Astrocyte of the cerebellum (primary cell): ENCODE data around the gene MTARC2.

Experiments
- DNase-seq: peaks from one replicate; pipeline ENCODE4 v3.0.0-alpha.2; 2011; ENCODE audit warnings: low read depth
- H3K4me3 ChIP-seq: 2 replicates; pipeline ENCODE4 v1.5.1; 2011; ENCODE audit warnings: mild to moderate bottlenecking, low read depth, low read length, moderate library complexity
- in situ Hi-C: cut with HindIII; loops from 2 replicates; pipeline ENCODE4 v1.10.0; 2017; ENCODE audit warnings: low sequenced_read_pairs
- TF ChIP-seq, protein P1 (sequence below): IDR thresholded peaks from 2 replicates; pipeline ENCODE4 v1.5.1; 2012; ENCODE audit warnings: low read length, low read depth, moderate library complexity, mild to moderate bottlenecking; ENCODE audit errors: missing control alignments

The MTARC2 gene

DNA sequence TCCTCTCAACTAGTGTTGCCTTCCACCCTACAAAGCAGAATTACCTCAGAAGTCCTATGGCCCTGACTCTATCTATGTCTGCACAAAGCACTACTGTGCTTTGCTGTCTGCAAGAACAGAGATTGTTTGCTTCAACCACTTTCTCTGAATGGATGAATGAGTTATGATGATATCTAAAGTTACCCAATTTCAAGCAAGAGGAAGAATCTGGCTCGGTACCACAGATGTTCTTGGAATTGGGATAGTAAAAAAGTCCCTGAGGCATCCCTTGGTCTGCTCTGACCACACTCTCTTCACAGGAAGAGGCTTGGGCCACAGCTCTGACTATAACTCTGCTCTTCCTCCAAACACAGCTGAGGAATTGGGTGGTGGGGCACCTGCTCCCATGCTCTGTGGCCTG lies 69.8 kb downstream of the MTARC2 start:
- in situ Hi-C loops, result no loop called here
- H3K4me3 ChIP-seq, result no peak overlapping the region
- TF ChIP-seq, protein P1, sequence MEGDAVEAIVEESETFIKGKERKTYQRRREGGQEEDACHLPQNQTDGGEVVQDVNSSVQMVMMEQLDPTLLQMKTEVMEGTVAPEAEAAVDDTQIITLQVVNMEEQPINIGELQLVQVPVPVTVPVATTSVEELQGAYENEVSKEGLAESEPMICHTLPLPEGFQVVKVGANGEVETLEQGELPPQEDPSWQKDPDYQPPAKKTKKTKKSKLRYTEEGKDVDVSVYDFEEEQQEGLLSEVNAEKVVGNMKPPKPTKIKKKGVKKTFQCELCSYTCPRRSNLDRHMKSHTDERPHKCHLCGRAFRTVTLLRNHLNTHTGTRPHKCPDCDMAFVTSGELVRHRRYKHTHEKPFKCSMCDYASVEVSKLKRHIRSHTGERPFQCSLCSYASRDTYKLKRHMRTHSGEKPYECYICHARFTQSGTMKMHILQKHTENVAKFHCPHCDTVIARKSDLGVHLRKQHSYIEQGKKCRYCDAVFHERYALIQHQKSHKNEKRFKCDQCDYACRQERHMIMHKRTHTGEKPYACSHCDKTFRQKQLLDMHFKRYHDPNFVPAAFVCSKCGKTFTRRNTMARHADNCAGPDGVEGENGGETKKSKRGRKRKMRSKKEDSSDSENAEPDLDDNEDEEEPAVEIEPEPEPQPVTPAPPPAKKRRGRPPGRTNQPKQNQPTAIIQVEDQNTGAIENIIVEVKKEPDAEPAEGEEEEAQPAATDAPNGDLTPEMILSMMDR, result no peak
- DNase-seq, result no peak

DNA sequence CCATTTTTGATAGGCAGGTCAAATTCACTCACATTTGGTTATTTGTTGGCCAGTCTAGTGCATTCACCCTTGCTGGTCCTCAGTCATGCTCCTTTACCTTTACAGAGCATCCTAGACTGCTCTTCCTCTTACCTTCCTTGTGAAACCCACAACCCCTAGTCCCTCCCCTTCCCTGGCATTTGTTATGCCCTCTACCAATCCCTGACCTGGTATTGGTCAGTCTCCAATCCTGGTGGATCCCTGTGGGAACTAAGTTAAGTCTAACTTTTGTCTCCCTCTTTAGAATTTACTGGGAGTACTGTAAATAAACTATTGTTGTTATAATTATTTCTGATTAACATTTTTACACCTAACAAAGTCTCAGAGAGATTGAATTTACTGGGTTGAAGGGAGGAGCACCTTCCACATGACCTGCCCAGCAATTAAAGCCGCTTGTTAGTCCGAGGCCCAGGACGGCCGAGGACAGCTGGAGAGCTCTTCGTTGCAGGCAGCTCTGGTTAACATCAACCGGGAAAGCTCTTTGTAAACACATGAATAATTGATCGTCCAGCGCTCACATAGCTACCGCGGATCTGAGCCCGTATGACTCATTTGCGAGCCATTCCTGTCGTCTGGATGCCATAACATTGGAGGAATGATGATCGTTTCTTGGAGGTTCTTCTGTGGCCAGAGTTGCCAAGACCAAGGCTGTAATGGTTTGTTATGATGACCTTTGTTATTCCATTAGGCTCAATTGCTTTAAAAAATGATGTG lies 70.5 kb downstream of the MTARC2 start:
- peak; percentile 42 for DNase-seq
- in situ Hi-C loops, result no loop called here
- TF ChIP-seq, protein P1, result no peak
- no peak overlapping the region for H3K4me3 ChIP-seq

DNA sequence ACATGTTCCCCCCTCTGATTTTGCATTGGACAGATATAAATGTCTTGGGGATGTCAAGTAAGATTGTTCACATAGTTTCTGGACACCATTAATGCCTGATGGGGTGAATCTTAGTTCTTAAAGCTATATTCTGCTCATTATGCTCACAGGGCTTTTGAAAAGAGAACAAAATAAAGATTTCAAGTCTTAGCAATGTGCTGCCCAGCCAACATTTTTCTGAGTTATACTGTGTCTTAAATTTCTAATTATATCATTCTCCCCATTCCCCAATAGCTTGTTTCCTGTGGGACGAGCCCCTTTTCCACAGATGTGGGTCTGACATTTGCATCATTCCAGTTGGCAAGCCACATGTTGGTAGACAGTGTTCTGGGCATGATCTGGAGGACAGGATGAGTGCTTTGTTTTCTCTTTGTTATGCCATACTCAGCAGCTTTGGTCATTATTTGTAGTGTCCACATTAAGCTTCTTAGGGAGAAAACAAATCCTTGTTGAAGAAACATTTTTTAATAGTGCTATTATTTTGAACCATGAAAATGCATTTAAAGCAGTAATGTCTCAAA lies 71.4 kb downstream of the MTARC2 start:
- no peak overlapping the region for H3K4me3 ChIP-seq
- DNase-seq, result no peak
- TF ChIP-seq, protein P1, result no peak
- in situ Hi-C loops, result no loop called here

DNA sequence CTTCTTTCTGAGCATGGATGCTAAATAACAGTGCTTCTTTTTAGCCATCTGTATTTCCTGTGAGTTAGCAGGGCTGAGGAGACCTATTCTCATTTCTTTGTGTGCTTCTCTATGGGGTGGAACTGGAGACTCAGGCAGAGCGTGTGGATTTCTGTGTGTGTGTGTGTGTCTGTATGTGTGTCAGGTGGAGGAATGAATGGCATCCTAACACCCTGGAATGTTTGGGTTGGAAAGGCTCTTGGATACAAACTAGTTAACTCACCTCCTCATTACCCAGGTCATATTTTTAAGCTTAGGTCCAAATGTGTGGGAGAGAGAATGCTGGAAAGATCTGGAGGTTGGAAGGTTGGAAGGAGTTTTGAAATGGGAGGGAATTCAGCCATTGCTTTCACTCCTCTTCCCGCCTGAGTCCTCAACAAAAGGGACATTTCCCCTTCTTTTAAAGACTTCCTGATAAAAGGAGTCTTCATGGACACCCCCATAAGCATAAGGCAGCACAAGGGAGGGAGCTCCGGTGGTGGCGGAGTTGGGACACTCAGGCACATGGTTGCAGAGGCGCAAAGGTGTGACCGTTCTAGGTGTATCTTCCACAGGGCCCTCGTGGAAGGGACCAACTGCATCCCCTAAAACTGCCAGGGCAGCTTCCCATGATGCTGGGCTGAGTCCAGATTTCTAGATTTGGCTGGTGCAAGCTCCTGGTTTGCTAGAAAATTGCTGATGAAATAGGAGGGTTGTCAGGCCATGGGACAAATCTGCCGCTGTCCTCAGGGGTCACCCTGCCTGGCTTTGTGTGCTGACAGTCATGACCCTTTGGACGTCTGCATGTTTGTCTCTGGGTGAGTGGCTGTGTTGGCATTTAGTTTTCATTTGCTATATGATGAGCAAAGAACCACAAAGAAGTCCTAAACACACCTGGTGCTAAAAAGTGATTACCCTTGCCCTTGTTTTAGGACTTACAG lies 76.2 kb downstream of the MTARC2 start:
- in situ Hi-C loops, result no loop called here
- DNase-seq, result no peak
- H3K4me3 ChIP-seq, result no peak overlapping the region
- TF ChIP-seq, protein P1, result no peak

DNA sequence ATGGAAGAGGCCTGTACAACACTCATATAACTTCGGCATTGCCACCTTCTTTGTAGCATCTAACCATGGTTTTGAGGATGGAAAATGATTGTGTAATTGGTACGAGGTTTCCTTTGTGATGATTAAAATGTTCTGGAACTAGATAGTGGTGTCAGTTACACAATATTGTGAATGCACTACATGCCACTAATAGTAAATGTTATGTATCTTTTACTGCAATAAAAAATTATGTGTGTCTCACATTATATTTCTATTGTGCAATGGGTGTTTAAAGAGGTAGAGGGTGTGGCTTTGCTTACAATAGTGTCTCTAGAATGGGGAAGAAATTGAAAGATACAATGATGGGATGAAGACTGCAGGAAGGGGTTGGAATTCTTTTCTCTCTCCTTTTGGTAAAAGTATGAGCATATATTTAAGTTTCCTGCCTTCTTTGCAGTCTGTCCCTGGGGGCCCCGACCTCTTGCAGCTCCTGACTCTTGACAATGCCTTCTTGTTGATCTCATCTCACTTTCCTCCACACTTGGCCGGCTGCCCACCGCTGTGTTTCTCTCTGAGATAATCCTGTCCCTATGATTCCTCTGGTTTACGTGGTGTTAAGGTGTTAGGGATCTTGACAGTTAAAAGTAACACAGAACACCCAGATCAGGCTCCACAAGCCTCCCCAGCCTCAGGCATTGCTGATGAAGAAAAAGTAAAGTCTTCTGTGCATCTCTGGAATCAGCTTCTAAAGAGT lies 77.9 kb downstream of the MTARC2 start:
- TF ChIP-seq, protein P1, result no peak
- no peak for DNase-seq
- H3K4me3 ChIP-seq, result no peak overlapping the region
- in situ Hi-C loops, result no loop called here

DNA sequence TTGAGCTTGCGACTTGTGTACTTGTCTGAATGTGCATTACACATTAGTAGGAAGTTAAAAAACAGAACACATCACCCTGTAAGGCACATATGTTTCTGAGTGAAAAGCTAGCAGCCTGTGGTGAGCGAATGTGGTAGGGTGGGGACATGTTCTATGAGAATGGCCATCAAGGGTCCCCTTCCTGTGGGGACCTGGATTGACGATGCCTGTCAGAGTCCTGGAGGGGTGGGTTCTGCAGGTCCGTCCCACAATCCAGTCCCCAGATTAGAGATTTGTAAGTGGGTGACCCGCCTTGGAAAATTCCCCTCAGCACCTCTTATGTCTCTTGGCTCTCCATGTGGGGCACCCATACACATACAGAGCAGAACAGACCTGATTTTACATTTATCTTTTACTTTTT lies 78.6 kb downstream of the MTARC2 start:
- DNase-seq, result no peak
- in situ Hi-C loops, result no loop called here
- H3K4me3 ChIP-seq, result no peak overlapping the region
- TF ChIP-seq, protein P1, result no peak
